H9 (cell line): Measurements from ENCODE around the gene HS2ST1. TPM values are rescaled to one million over a fixed set of nuclear protein-coding genes. Genes with fewer than 3 reads are reported as not detected.

ENCODE experiments used
- DNase-seq: peaks from one replicate; pipeline ENCODE4 v3.0.0-alpha.2; 2017
- H2AFZ ChIP-seq: one replicate; pipeline ENCODE4 v1.6.1; 2013; ENCODE audit warnings: mild to moderate bottlenecking, low read length, control low read depth, moderate library complexity
- H2AK5ac ChIP-seq: 2 replicates; pipeline ENCODE4 v1.6.1; 2013; ENCODE audit warnings: low read length, control low read depth, mixed read lengths; ENCODE audit not compliant: insufficient read length
- H2BK120ac ChIP-seq: one replicate; pipeline ENCODE4 v1.6.1; 2013; ENCODE audit warnings: low read depth, mild to moderate bottlenecking, low read length, control low read depth, inconsistent platforms; ENCODE audit not compliant: poor library complexity, severe bottlenecking
- H2BK12ac ChIP-seq: 2 replicates; pipeline ENCODE4 v1.6.1; 2013; ENCODE audit warnings: low read length, control low read depth, mixed read lengths, low read depth; ENCODE audit not compliant: insufficient read length
- H2BK15ac ChIP-seq: 2 replicates; pipeline ENCODE4 v1.6.1; 2013; ENCODE audit warnings: low read depth, low read length, control low read depth
- H2BK20ac ChIP-seq: one replicate; pipeline ENCODE4 v1.6.1; 2013; ENCODE audit warnings: low read depth, mild to moderate bottlenecking, low read length, control low read depth, inconsistent platforms; ENCODE audit not compliant: poor library complexity, severe bottlenecking
- H2BK5ac ChIP-seq: 2 replicates; pipeline ENCODE4 v1.6.1; 2013; ENCODE audit warnings: low read length, control low read depth, mixed read lengths; ENCODE audit not compliant: insufficient read length
- H3K14ac ChIP-seq: 2 replicates; pipeline ENCODE4 v1.6.1; 2013; ENCODE audit warnings: low read length, control low read depth; ENCODE audit not compliant: insufficient read depth
- H3K18ac ChIP-seq: 2 replicates; pipeline ENCODE4 v1.6.1; 2013; ENCODE audit warnings: low read depth, mild to moderate bottlenecking, mixed read lengths, low read length, control low read depth; ENCODE audit not compliant: insufficient read length
- H3K23ac ChIP-seq: 2 replicates; pipeline ENCODE4 v1.6.1; 2013; ENCODE audit warnings: low read length, control low read depth, mixed read lengths, low read depth; ENCODE audit not compliant: insufficient read length
- H3K23me2 ChIP-seq: 2 replicates; pipeline ENCODE4 v1.6.1; 2013; ENCODE audit warnings: low read depth, mild to moderate bottlenecking, mixed read lengths, low read length, control low read depth; ENCODE audit not compliant: insufficient read length, poor library complexity, severe bottlenecking
- H3K27ac ChIP-seq: 2 replicates; pipeline ENCODE4 v1.5.1; 2013; ENCODE audit warnings: low read length, control low read depth, mixed read lengths, low read depth; ENCODE audit not compliant: insufficient read length
- H3K27me3 ChIP-seq: 2 replicates; pipeline ENCODE4 v1.6.1; 2013; ENCODE audit warnings: low read length, control low read depth, inconsistent platforms; ENCODE audit not compliant: insufficient read depth
- H3K4ac ChIP-seq: 2 replicates; pipeline ENCODE4 v1.6.1; 2013; ENCODE audit warnings: low read depth, mild to moderate bottlenecking, control low read depth, inconsistent platforms, low read length, moderate library complexity
- H3K4me1 ChIP-seq: 2 replicates; pipeline ENCODE4 v1.6.1; 2013; ENCODE audit warnings: low read length, control low read depth, inconsistent platforms; ENCODE audit not compliant: insufficient read depth
- H3K4me2 ChIP-seq: 2 replicates; pipeline ENCODE4 v1.6.1; 2013; ENCODE audit warnings: low read length, control low read depth, mixed read lengths; ENCODE audit not compliant: insufficient read length, insufficient read depth
- H3K56ac ChIP-seq: 2 replicates; pipeline ENCODE4 v1.6.1; 2013; ENCODE audit warnings: low read depth, mild to moderate bottlenecking, mixed read lengths, low read length, control low read depth; ENCODE audit not compliant: insufficient read length
- H3K79me1 ChIP-seq: 2 replicates; pipeline ENCODE4 v1.6.1; 2013; ENCODE audit warnings: low read depth, mild to moderate bottlenecking, moderate library complexity, low read length, control low read depth, inconsistent platforms; ENCODE audit not compliant: insufficient read depth, poor library complexity, severe bottlenecking
- H3K79me2 ChIP-seq: 2 replicates; pipeline ENCODE4 v1.6.1; 2013; ENCODE audit warnings: low read length, control low read depth, inconsistent platforms; ENCODE audit not compliant: insufficient read depth
- H3K9ac ChIP-seq: 2 replicates; pipeline ENCODE4 v1.6.1; 2013; ENCODE audit warnings: low read length, control low read depth, mixed read lengths; ENCODE audit not compliant: insufficient read length; ENCODE audit errors: extremely low read depth
- H3K9me3 ChIP-seq: one replicate; pipeline ENCODE4 v1.6.1; 2013; ENCODE audit warnings: low read depth, low read length, inconsistent platforms; ENCODE audit not compliant: control insufficient read depth
- H3T11ph ChIP-seq: one replicate; pipeline ENCODE4 v1.6.1; 2013; ENCODE audit warnings: mild to moderate bottlenecking, low read length, control low read depth, inconsistent platforms
- H4K20me1 ChIP-seq: one replicate; pipeline ENCODE4 v1.6.1; 2013; ENCODE audit not compliant: control insufficient read depth, insufficient read length, insufficient read depth
- H4K5ac ChIP-seq: 2 replicates; pipeline ENCODE4 v1.6.1; 2013; ENCODE audit warnings: low read depth, mild to moderate bottlenecking, mixed read lengths, low read length, control low read depth; ENCODE audit not compliant: insufficient read length
- H4K8ac ChIP-seq: replicated peaks from 2 replicates; pipeline ENCODE4 v1.6.1; 2013; ENCODE audit warnings: low read length, control low read depth, mixed read lengths, low read depth; ENCODE audit not compliant: insufficient read length
- H4K91ac ChIP-seq: 2 replicates; pipeline ENCODE4 v1.6.1; 2013; ENCODE audit warnings: low read depth, mild to moderate bottlenecking, moderate library complexity, mixed read lengths, low read length, control low read depth; ENCODE audit not compliant: insufficient read length
- H3K27ac Mint-ChIP-seq, 3 experiments: 2 replicates in 2 of 3; 3 replicates in 1 of 3; pipeline ENCODE4 v1.8.0; 2020 to 2021; ENCODE audit warnings: mixed read lengths in 3 of 3, mild to moderate bottlenecking in 1 of 3, moderate library complexity in 1 of 3
- H3K27me3 Mint-ChIP-seq: 2 replicates; pipeline ENCODE4 v1.8.0; 2021; ENCODE audit warnings: low read depth, mild to moderate bottlenecking, moderate library complexity, mixed read lengths
- H3K36me3 Mint-ChIP-seq, 3 experiments: 2 replicates in 2 of 3; 3 replicates in 1 of 3; pipeline ENCODE4 v1.8.0; 2020 to 2021; ENCODE audit warnings: low read depth in 3 of 3, mixed read lengths in 3 of 3; ENCODE audit not compliant: insufficient read depth in 1 of 3
- H3K4me1 Mint-ChIP-seq, 2 experiments: 2 replicates each; pipeline ENCODE4 v1.8.0; 2020; ENCODE audit warnings: mixed read lengths in 2 of 2
- H3K4me3 Mint-ChIP-seq, 2 experiments: 2 replicates in 1 of 2; 3 replicates in 1 of 2; pipeline ENCODE4 v1.8.0; 2020 to 2021; ENCODE audit warnings: mild to moderate bottlenecking in 2 of 2, mixed read lengths in 2 of 2, moderate library complexity in 1 of 2
- H3K9me3 Mint-ChIP-seq, 2 experiments: 2 replicates in 1 of 2; 3 replicates in 1 of 2; pipeline ENCODE4 v1.8.0; 2020; ENCODE audit warnings: mild to moderate bottlenecking in 2 of 2, mixed read lengths in 2 of 2, moderate library complexity in 1 of 2
- CTCF ChIP-seq: fragments of 200-600 bp; sonication (generic); conservative IDR thresholded peaks from 3 replicates; pipeline ENCODE4 v1.8.0; 2021; ENCODE audit warnings: antibody characterized with exemption, mild to moderate bottlenecking
- total RNA-seq: library from RNA; stranded (reverse); gene quantifications from 2 replicates; pipeline ENCODE4 v1.2.1, GENCODE V29; 2021

Gene HS2ST1
- total RNA-seq, 1 experiment from 2014 or later, result 20.1 TPM

GRCh38 chr1:87064309-87064708, 149.9 kb downstream of the HS2ST1 start:
- TF ChIP-seq CTCF, result no peak
- Histone ChIP-seq H2BK15ac (no peak overlapping the region), H3K4ac (no peak overlapping the region), H4K5ac (no peak overlapping the region), H3K27ac (no peak overlapping the region), H3K79me2 (peaks cover 2% of the 10 kb centered on the region; the same call in 1 of the 2 replicates), H3T11ph (no peak overlapping the region), H2BK12ac (no peak overlapping the region), H3K79me1 (no peaks in the 10 kb centered on the region), H2BK120ac (no peak overlapping the region), H2AFZ (no peak overlapping the region), H3K9me3 (no peaks in the 10 kb centered on the region), H3K23ac (no peak overlapping the region), H3K9ac (no peak overlapping the region), H4K20me1 (no peaks in the 10 kb centered on the region), H3K4me1 (no peaks in the 10 kb centered on the region), H3K56ac (no peak overlapping the region), H3K4me2 (no peak overlapping the region), H4K91ac (no peak overlapping the region), H3K18ac (no peak overlapping the region), H2BK20ac (no peak overlapping the region), H4K8ac (no peak overlapping the region), H3K23me2 (no peaks in the 10 kb centered on the region), H3K27me3 (no peaks in the 10 kb centered on the region), H3K14ac (no peak overlapping the region), H2AK5ac (no peak overlapping the region), H2BK5ac (no peak overlapping the region)
- Mint-ChIP-seq H3K9me3 (peaks cover 11 to 17% of the 10 kb centered on the region in 2 experiments; a peak in 4 of 5 replicates), H3K27me3 (no peaks in the 10 kb centered on the region), H3K36me3 (peaks cover 10 to 30% (median 13%) of the 10 kb centered on the region in 3 experiments), H3K27ac (no peak overlapping the region), H3K4me3 (no peak overlapping the region), H3K4me1 (no peaks in the 10 kb centered on the region)
- DNase-seq, result no peak
